Choroid plexus epithelial cell (primary cell): ENCODE data around the gene PAM16.
A peak's percentile ranks its signal among the peaks of the same experiment; 100 is the strongest.

Experiments
- DNase-seq: peaks from one replicate; pipeline ENCODE4 v3.0.0-alpha.2; 2010; ENCODE audit warnings: low read depth
- H3K4me3 ChIP-seq: 2 replicates; pipeline ENCODE4 v1.5.1; 2011; ENCODE audit warnings: low read depth, mild to moderate bottlenecking, control low read depth, low read length, moderate library complexity
- CTCF ChIP-seq: conservative IDR thresholded peaks from 2 replicates; pipeline ENCODE4 v1.5.1; 2011; ENCODE audit warnings: low read depth, mild to moderate bottlenecking, control low read depth, inconsistent platforms, low read length, moderate library complexity

PAM16 gene

GRCh38 chr16:4377573-4378154 lies 26.5 kb upstream of the PAM16 start:
- H3K4me3 ChIP-seq = no peak overlapping the region
- DNase-seq = no peak
- TF ChIP-seq CTCF = peak; percentile 33

- H3K4me3 ChIP-seq = no peak overlapping the region
- no peak for DNase-seq
- TF ChIP-seq CTCF = no peak
These were observed 25.9 kb upstream of the PAM16 start for GRCh38 chr16:4376893-4377572.

- H3K4me3 ChIP-seq = peak overlapping the region; percentile 11
- no peak for TF ChIP-seq CTCF
- DNase-seq = peak; percentile 71
These were observed 25.2 kb upstream of the PAM16 start for GRCh38 chr16:4376126-4376892.

GRCh38 chr16:4375717-4376116 lies 24.6 kb upstream of the PAM16 start:
- DNase-seq = no peak
- no peak overlapping the region for H3K4me3 ChIP-seq
- no peak for TF ChIP-seq CTCF

GRCh38 chr16:4373909-4374742 lies 23.0 kb upstream of the PAM16 start:
- TF ChIP-seq CTCF = no peak
- H3K4me3 ChIP-seq = peak overlapping the region; percentile 80
- DNase-seq = peak; percentile 97

GRCh38 chr16:4373356-4373908 lies 22.3 kb upstream of the PAM16 start:
- H3K4me3 ChIP-seq = peak overlapping the region; percentile 80
- TF ChIP-seq CTCF = no peak

More at GRCh38 chr16:4373356-4373908, 22.3 kb upstream of the PAM16 start:
- no peak for DNase-seq
